Stimulated activated naive CD8-positive, alpha-beta T cell treated with anti-CD3 and anti-CD28 coated beads, Interleukin-15, Interleukin-2, amounts not matched to agents 100 ng/mL and 50 ng/mL, for 24 hours (primary cell): ENCODE results near the gene VSIG10L2.

Experiments
- H3K27ac Mint-ChIP-seq: one replicate; pipeline ENCODE4 v1.8.0; 2021; ENCODE audit warnings: mild to moderate bottlenecking, mixed read lengths
- H3K27me3 Mint-ChIP-seq: one replicate; pipeline ENCODE4 v1.8.0; 2021; ENCODE audit warnings: mixed read lengths
- H3K36me3 Mint-ChIP-seq: one replicate; pipeline ENCODE4 v1.8.0; 2021; ENCODE audit warnings: low read depth, mixed read lengths
- H3K4me1 Mint-ChIP-seq: one replicate; pipeline ENCODE4 v1.8.0; 2021; ENCODE audit warnings: low read depth, mixed read lengths
- H3K4me3 Mint-ChIP-seq: one replicate; pipeline ENCODE4 v1.8.0; 2021; ENCODE audit warnings: mild to moderate bottlenecking, mixed read lengths
- H3K9me3 Mint-ChIP-seq: one replicate; pipeline ENCODE4 v1.8.0; 2021; ENCODE audit warnings: mixed read lengths

The VSIG10L2 gene

GRCh38 chr11:125923633-125924032 is 22.2 kb upstream of the VSIG10L2 start:
- Mint-ChIP-seq H3K27me3 (peaks cover 13% of the 10 kb centered on the region), H3K4me3 (no peak overlapping the region), H3K9me3 (no peaks in the 10 kb centered on the region), H3K4me1 (no peaks in the 10 kb centered on the region), H3K27ac (no peak overlapping the region), H3K36me3 (no peaks in the 10 kb centered on the region)

DNA sequence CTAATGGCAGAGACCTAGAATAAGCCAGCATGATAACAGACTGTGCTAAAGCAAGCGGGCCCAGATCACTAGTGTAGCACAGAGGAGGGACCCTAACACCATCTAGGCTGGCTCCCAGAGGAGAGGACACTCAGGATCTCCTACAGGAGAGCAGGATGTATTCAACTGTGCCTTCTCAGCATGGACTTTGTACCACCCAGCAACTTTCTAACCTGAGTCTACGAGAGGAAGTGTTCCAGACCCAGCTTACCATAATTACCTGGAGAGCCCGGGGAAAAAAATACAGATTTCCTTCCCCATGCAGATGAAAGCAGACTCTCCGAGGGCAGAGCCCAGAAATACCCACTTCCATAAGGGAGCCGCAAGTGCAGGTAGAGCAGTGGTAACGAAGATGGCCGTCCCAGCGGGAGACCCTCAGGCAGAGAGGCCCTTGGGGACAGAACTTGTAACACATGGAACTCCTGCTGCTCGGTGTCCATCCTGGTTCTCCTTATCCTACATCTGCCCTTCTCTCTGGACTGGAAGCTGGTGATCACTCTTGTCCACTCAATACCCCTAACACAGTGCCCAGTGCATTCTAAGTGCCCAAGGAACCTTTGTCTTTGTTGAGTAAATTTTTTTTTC is 21.3 kb upstream of the VSIG10L2 start:
- Mint-ChIP-seq H3K4me3 (no peak overlapping the region), H3K36me3 (no peaks in the 10 kb centered on the region), H3K9me3 (no peaks in the 10 kb centered on the region), H3K27me3 (peaks cover 11% of the 10 kb centered on the region), H3K4me1 (no peaks in the 10 kb centered on the region), H3K27ac (no peak overlapping the region)

GRCh38 chr11:125925247-125925740 is 20.6 kb upstream of the VSIG10L2 start:
- Mint-ChIP-seq H3K4me1 (no peaks in the 10 kb centered on the region), H3K4me3 (no peak overlapping the region), H3K27me3 (peaks cover 11% of the 10 kb centered on the region), H3K27ac (no peak overlapping the region), H3K36me3 (no peaks in the 10 kb centered on the region), H3K9me3 (no peaks in the 10 kb centered on the region)

DNA sequence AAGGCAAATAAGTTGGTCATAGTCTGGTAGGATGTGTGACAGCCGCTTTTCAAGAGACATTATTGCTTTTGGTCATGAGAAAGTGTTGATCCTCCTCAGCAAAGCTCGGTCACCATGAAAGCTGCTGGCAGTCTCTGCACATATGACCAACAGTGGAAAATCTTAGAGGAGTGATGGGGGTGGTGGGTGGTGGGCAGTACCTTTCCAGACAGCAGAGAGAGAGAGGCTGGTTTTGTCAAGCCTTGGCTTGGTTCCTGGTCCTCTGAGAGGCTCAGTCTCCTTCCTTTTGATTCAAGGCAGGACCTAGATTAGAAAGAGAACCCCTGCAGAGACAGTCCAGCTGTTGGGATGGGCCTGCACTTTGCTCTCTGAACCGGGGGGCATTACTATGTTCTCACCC is 20.0 kb upstream of the VSIG10L2 start:
- Mint-ChIP-seq H3K4me3 (no peak overlapping the region), H3K36me3 (no peaks in the 10 kb centered on the region), H3K27ac (no peak overlapping the region), H3K9me3 (no peaks in the 10 kb centered on the region), H3K4me1 (no peaks in the 10 kb centered on the region), H3K27me3 (peaks cover 11% of the 10 kb centered on the region)

DNA sequence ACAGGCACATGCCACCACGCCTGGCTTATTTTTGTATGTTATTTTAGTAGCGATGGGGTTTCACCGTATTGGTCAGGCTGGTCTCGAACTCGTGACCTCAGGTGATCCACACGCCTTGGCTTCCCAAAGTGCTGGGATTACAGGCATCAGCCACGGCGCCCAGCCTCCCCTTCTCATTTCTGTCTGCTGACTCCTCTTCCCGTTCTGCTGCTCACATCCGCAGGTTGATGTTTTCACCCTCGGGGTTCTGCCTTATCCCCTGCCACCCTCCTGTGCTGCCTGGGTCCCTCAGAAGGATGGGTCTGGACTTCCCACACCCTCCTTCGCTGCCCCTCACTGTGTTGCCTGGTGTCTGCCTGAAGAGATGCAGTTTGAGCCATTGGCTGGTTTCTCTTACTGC is 19.2 kb upstream of the VSIG10L2 start:
- H3K27ac Mint-ChIP-seq: no peak overlapping the region

GRCh38 chr11:125929445-125930075 is 16.3 kb upstream of the VSIG10L2 start:
- no peaks in the 10 kb centered on the region for H3K9me3 Mint-ChIP-seq
- no peak overlapping the region for H3K4me3 Mint-ChIP-seq
- H3K36me3 Mint-ChIP-seq: no peaks in the 10 kb centered on the region
- H3K27ac Mint-ChIP-seq: no peak overlapping the region
- peaks cover 11% of the 10 kb centered on the region for H3K27me3 Mint-ChIP-seq
- H3K4me1 Mint-ChIP-seq: peaks cover 8% of the 10 kb centered on the region

More for the DNA sequence above, 19.2 kb upstream of the VSIG10L2 start:
- Mint-ChIP-seq H3K4me3 (no peak overlapping the region), H3K36me3 (no peaks in the 10 kb centered on the region), H3K9me3 (no peaks in the 10 kb centered on the region), H3K4me1 (no peaks in the 10 kb centered on the region), H3K27me3 (peaks cover 11% of the 10 kb centered on the region)

DNA sequence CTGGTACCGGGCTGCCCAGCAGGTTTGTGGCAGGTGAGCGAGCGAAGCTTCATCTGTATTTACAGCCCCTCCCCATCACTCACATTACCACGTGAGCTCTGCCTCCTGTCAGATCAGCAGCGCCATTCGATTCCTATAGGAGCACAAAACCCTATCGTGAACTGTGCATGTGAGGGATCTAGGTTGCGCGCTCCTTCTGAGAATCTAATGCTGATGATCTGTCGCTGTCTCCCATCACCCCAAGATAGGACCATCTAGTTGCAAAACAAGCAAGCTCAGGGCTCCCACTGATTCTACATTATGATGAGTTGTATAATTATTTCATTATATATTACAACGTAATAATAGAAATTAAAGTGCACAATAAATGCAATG is 15.8 kb upstream of the VSIG10L2 start:
- Mint-ChIP-seq H3K4me3 (no peak overlapping the region), H3K4me1 (peaks cover 8% of the 10 kb centered on the region), H3K27ac (no peak overlapping the region), H3K9me3 (no peaks in the 10 kb centered on the region), H3K36me3 (no peaks in the 10 kb centered on the region), H3K27me3 (peaks cover 11% of the 10 kb centered on the region)

- H3K4me1 Mint-ChIP-seq: peaks cover 8% of the 10 kb centered on the region
- H3K27me3 Mint-ChIP-seq: peaks cover 11% of the 10 kb centered on the region
- H3K27ac Mint-ChIP-seq: no peak overlapping the region
- H3K36me3 Mint-ChIP-seq: no peaks in the 10 kb centered on the region
- H3K4me3 Mint-ChIP-seq: no peak overlapping the region
- H3K9me3 Mint-ChIP-seq: no peaks in the 10 kb centered on the region
Observed at GRCh38 chr11:125931116-125931515, 14.7 kb upstream of the VSIG10L2 start.

GRCh38 chr11:125931668-125932067 is 14.2 kb upstream of the VSIG10L2 start:
- Mint-ChIP-seq H3K9me3 (no peaks in the 10 kb centered on the region), H3K27ac (no peak overlapping the region), H3K27me3 (peaks cover 11% of the 10 kb centered on the region), H3K4me3 (no peak overlapping the region), H3K4me1 (peaks cover 8% of the 10 kb centered on the region), H3K36me3 (no peaks in the 10 kb centered on the region)

DNA sequence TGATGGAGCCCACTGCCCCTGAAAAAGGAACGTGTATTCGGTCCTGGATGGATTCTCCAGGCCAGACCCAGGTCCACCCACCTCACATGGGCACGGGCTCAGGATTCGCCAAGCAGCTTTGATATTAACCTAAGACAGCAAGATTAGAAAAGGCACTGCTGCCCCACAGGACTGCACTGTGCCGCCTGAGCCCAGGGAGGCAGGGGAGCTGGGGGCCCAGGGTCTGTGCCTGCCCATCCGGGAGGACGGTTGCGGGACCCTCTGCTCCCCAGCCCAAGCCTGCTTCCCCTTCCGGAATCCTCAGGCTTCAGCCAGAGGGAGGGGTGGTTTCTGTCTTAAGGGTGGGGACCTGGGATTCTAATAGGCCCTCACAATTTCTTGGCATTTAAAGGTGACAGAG is 13.5 kb upstream of the VSIG10L2 start:
- peaks cover 8% of the 10 kb centered on the region for H3K4me1 Mint-ChIP-seq
- no peak overlapping the region for H3K27ac Mint-ChIP-seq
- H3K9me3 Mint-ChIP-seq: no peaks in the 10 kb centered on the region
- H3K27me3 Mint-ChIP-seq: peaks cover 11% of the 10 kb centered on the region
- no peak overlapping the region for H3K4me3 Mint-ChIP-seq
- no peaks in the 10 kb centered on the region for H3K36me3 Mint-ChIP-seq

- Mint-ChIP-seq H3K4me1 (peaks cover 8% of the 10 kb centered on the region), H3K27ac (no peak overlapping the region), H3K27me3 (peaks cover 11% of the 10 kb centered on the region), H3K9me3 (no peaks in the 10 kb centered on the region), H3K4me3 (no peak overlapping the region), H3K36me3 (no peaks in the 10 kb centered on the region)
Observed at GRCh38 chr11:125933030-125933813, 12.6 kb upstream of the VSIG10L2 start.

DNA sequence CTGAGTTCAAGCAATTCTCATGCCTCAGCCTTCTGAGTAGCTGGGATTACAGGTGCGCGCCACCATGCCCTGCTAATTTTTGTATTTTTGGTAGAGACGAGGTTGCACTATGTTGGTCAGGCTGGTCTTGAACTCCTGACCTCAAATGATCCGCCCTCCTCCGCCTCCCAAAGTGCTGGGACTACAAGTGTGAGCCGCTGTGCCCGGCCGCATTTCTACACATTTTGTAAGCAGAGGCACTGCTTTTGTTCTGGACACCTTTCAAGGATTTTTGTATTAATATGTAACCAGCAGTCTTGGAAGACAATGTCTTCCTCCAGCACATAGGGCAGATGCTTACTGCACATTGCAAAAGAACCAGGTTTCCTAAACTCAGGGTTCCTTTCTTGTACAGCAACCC is 11.4 kb upstream of the VSIG10L2 start:
- peaks cover 5% of the 10 kb centered on the region for H3K27me3 Mint-ChIP-seq
- no peaks in the 10 kb centered on the region for H3K36me3 Mint-ChIP-seq
- H3K9me3 Mint-ChIP-seq: no peaks in the 10 kb centered on the region
- H3K4me3 Mint-ChIP-seq: no peak overlapping the region
- H3K4me1 Mint-ChIP-seq: peaks cover 8% of the 10 kb centered on the region
- no peak overlapping the region for H3K27ac Mint-ChIP-seq

GRCh38 chr11:125935056-125935455 is 10.8 kb upstream of the VSIG10L2 start:
- H3K27ac Mint-ChIP-seq: no peak overlapping the region
- no peak overlapping the region for H3K4me3 Mint-ChIP-seq
- peaks cover 8% of the 10 kb centered on the region for H3K4me1 Mint-ChIP-seq
- no peaks in the 10 kb centered on the region for H3K36me3 Mint-ChIP-seq
- H3K9me3 Mint-ChIP-seq: no peaks in the 10 kb centered on the region
- H3K27me3 Mint-ChIP-seq: peaks cover 1% of the 10 kb centered on the region

DNA sequence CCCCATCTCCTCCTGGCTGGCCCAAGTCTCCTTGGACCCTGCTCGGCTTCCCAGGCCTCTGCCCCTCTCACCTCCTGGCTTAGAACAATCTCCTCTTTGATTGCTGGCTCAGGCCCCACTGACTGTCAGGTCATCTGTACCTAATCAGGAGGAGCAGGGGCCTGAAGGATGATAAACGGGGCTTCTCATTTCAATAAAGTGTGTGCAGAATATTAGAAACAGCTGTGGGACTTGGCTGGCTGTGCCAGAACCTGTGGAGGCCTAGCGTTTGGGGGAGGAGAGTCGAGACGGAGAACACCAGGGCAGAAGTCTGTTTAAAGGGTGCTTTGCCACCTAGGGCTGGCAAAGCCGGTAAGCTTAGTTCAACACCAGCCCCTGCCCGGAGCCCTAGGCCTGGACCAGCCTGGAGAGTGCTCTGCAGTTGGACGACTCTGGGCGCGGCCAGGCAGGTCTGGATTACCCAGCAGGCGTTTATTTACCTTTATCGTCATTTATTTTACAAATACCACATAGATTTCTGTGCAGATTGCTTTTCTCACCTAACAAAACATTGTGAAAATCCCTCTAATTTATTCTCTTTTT is 10.1 kb upstream of the VSIG10L2 start:
- no peak overlapping the region for H3K4me3 Mint-ChIP-seq
- H3K36me3 Mint-ChIP-seq: no peaks in the 10 kb centered on the region
- no peaks in the 10 kb centered on the region for H3K9me3 Mint-ChIP-seq
- no peaks in the 10 kb centered on the region for H3K27me3 Mint-ChIP-seq
- H3K4me1 Mint-ChIP-seq: peaks cover 8% of the 10 kb centered on the region
- no peak overlapping the region for H3K27ac Mint-ChIP-seq

DNA sequence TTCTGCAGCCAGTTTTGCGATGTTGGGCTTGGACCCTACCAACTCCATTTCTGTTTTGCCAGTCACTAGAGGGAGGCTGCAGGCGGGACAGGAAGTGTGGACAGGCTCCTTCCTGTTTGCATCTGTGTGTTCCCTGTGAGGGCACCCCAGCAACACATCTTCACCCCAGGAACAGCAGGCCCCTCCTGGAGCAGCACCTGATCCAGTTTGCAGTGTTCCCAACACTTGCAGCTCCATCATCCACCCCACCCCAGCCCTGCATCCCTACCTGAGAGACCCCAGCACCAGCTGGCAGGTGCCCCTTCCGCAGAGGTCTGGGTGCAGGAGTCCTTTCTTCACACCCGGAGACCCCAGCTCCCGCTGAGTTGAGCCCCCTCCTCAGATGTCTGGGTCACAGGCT is 7.4 kb upstream of the VSIG10L2 start:
- Mint-ChIP-seq H3K27me3 (no peaks in the 10 kb centered on the region), H3K9me3 (no peaks in the 10 kb centered on the region), H3K27ac (no peak overlapping the region), H3K4me1 (peaks cover 6% of the 10 kb centered on the region), H3K36me3 (no peaks in the 10 kb centered on the region), H3K4me3 (no peak overlapping the region)
